GM12801 (cell line): ENCODE measurements around the gene MAPK11.

Source experiments
- CTCF ChIP-seq: IDR thresholded peaks from one replicate; pipeline ENCODE4 v1.5.1; 2011; ENCODE audit warnings: control low read depth; ENCODE audit not compliant: insufficient read length; ENCODE audit errors: extremely low read depth

Gene MAPK11

GRCh38 chr22:50253046-50253915 is 16.9 kb downstream of the MAPK11 start:
- TF ChIP-seq CTCF, result no peak

- no peak for TF ChIP-seq CTCF
Observed at GRCh38 chr22:50252082-50253045, 17.8 kb downstream of the MAPK11 start.

- TF ChIP-seq CTCF, result no peak
Observed at GRCh38 chr22:50251477-50252081, 18.6 kb downstream of the MAPK11 start.

GRCh38 chr22:50250555-50251476 is 19.4 kb downstream of the MAPK11 start, which contains the start of gene HDAC10:
Gene HDAC10, minus strand, starts transcription at chr22:50251265. Its CDS starts 233 bp downstream, at chr22:50251032.
- no peak for TF ChIP-seq CTCF

GRCh38 chr22:50250249-50250554 is 20.0 kb downstream of the MAPK11 start:
- TF ChIP-seq CTCF, result no peak

GRCh38 chr22:50249341-50250248 is 20.6 kb downstream of the MAPK11 start:
- TF ChIP-seq CTCF, result no peak
